Hippocampal formation (tissue), 2 donors: ENCODE measurements around the gene COL4A2.

Experiments
- DNase-seq, 2 donors: peaks; one replicate each; lab custom pipeline; 2025; lab: John Stamatoyannopoulos, UW

COL4A2 gene

DNA sequence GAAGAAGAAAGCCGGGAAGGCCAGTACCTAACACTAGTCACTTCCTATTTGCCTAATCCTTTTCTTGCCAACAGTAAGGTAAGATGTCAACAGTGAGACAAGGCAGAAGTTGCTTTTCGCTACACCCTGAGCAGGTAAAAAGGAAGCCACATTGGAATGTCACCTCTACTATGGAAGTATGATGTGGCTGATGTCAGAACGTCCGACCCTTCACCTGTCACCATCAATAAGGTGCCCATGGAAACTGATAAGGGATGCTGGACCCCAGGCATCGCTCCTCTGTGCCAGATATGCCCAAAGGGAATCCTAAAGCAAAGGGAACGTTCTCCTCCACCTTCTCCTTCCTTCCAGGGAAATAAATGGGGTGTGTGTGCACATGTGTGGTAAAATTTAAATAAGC, 34.4 kb upstream of the COL4A2 start:
- no peak for DNase-seq

DNA sequence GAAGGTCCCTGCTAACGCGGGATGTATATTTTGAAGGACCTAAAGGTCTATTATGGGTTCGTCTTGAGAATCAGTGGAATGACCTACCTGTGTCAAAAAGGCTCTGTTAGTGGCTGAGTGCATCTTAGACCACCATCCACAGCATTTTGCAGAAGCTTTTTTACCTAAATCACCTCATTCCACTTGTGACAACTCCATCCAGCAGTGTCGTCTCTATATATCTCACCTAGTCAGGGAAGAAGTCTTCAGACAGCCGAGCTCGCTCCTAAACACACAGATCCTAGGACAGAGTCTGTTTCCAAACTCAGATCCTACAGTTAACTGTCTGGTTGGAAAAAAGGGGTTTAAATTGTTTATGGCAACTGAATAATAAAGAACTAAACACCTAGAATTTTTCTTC, 33.8 kb upstream of the COL4A2 start:
- DNase-seq = no peak

DNA sequence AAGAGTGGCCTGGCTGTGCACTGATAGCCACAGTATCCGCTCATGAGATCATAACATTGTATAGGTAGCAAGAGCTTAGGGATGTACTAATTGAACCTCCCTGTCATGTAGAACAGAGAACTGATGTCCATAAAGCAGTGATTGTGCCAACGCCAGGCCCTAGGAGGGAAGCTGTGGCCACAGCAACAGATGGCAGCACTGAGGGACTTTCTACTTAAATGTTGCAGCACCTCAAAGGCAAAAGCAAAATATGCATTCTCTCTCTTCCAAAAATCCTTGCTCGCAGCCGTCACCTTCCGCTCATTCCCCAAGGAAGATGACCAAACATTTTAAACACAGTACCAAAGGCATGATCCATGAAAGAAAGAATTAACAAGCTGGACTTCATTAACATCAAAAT, 32.4 kb upstream of the COL4A2 start:
- no peak for DNase-seq

DNA sequence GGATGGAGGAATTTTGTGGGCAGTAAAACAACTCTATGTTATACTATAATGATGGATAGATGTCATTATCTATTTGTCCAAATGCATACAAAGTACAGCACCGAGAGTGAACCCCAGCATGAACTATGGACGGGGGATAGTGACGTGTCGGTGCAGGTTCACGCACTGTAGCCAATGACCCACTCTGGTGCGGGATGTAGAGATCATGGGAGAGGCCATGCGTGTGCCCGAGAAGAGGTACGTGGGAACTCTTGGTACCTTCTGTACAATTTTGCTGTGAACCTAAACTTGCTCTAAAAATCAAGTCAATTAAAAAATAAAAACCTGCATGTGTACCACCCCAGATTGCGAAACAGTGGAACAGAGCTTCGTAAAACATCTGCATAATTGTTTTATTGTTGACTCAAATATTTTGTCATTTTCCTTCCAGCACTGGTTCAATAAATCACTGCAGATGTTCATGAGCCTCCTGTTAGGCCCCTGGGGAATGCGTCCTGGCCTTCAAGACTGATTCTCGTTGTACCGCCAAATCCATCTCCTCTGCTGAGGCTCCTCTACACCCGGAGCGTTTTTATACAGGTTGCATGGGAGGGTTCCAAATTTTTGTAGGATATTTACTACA, 31.0 kb upstream of the COL4A2 start:
- no peak for DNase-seq

DNA sequence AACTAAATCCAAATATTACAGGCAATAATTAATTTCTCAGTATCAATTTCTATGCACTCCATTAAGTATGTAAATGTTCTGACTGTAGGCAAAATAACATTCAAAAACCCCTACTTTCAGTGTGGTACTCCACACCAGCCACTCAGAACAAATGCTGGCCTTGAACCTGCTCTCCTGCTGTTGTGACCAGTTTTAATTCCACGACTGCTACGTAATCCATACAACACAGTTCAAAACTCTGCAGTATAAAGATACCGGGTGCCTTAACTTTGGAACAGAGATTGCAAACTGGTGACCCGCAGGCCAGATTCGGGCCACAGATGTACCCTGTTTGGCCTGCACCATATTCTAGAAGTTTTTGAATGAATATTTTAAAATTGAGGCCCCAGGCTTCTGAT, 30.5 kb upstream of the COL4A2 start:
- no peak for DNase-seq

DNA sequence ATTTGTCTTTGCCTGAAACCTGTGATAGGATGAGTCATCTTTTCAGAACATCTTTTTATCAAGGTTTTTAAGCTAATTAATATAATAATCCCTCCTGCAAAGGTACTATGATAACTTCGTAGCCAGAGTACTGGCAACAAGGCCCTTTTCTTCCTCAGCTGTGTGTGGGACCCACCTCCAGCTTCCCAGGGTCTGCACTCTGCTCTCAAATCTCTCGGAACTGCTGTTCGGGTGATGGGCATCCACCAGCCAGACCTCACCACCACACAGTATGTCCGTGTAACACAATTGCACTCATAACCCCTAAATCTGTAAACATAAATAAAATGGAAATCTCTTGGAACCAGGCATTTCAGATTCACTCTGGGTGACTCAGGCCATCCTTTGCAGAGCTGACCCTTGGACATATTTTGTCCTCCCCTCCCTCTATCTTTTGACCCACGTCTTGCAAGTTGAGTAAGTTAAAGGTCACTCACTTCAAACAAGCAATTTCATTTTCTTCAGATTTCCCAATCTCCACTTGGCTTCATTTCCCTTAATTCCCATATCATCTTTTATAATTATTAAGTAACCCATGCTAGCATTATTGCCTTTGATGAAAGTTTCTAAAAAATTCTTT, 29.6 kb upstream of the COL4A2 start:
- DNase-seq = no peak

DNA sequence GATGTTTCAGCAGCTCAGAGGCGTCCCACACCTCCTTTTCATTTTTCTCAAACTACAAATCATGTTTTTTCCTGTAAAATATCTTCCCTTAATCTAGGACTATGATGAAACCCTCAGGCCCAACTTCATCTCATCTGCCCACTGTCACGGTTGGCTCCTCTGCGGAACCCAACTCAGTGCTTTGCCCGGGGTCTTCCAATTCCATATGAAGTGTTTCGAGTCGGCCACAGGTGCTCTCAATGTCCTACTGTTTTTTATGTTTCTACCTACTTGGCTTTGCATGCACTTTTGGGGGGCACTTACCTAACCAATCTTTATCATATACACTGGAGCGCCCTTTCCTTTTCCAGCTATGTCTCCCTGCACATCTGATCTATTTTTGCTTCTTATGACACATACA, 28.2 kb upstream of the COL4A2 start:
- no peak for DNase-seq

DNA sequence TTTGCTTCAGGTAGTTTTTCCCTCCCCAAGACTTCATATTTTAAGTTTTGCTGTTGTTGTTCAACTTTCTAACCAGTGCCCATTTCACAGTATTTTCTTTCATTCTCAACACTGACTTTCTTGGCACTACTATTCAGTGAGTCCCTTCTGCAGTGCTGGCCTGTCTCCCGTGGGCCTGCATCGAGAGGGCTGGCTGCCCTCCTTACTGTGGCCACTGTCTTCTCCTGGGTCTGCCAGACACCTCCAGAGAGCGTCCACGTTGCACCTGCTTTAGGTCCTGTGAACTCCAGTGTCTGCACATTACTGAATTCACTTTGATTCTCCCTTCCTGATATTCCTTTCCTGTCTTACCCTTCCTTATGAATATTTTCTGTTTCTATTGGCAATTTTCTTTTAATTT, 27.4 kb upstream of the COL4A2 start:
- DNase-seq = no peak

DNA sequence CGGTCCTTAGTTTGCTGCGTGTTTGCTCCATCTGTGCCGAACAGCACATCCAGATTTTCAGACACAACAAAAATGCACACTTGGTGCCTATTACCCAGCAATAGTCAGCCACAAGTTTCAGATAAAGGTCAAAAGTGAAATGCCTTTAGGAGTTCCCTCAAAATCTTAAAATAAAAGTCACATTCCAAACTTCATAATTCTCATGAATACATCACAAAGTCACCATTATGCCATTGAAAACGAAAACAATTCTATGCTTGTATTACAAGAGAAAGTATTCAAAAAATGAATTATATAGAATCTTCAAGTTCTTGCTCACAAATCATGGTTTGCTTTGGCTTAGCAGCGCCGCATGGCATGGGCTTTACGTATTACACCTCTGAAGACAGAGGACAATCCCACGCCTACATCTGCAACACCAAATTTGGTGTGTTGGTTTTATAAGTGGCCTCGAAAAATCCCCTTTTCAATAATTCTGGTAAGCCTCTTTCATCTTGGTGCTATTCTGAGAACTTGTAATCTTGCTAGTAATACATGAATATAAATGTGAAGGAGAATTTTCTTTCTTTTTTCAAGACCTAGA, 26.8 kb upstream of the COL4A2 start:
- DNase-seq = no peak

DNA sequence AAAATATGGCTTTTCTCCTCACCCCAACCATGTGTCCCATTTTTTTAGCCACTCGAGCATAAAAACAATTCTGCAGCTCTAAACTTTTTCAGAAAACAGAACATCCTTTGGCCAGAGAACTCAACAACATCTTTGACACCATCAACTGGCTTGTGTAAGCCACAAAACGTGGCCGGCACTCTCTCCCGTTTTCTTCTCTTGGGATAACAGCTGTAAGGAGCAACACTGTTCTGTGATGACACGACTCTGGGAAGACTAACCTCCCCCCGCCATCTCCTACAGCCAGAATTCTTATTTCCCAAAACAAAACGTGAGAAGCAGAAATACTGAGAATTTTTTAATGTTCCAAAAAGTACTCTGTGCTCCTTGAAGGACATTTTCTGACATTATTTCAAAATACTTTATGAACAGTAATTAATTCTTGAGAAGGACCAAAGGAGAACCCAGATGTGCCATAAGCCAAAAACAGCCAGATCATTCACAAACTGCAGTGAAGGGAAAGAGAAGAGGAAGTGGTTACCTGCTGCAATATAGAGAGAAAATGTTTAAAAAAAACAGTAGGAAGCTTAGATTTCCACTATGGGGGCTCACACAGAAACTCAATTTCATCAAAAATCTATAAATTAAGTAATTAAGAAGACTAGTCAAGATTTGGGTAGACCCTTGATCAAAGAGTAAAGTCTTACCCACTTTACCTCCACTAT, 25.9 kb upstream of the COL4A2 start:
- no peak for DNase-seq

DNA sequence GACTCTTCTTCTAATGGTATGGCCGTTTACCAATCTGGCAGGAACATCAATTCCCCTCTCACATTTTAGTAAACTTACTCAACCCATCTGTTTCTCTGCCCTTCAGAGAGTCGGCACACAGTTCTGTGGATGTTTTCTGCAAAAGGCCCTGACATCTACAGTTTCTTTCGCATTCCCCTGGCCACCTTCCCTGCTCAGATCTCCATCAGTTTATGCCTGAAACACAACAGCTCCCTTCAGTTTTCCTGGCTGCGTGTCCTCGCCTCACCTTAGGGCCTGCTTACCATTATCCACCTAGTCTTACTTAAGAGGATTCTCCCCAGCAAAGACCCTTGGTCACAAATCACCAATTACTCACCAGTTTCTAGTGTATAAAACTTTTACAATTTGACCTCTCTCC, 25.3 kb upstream of the COL4A2 start:
- no peak for DNase-seq

DNA sequence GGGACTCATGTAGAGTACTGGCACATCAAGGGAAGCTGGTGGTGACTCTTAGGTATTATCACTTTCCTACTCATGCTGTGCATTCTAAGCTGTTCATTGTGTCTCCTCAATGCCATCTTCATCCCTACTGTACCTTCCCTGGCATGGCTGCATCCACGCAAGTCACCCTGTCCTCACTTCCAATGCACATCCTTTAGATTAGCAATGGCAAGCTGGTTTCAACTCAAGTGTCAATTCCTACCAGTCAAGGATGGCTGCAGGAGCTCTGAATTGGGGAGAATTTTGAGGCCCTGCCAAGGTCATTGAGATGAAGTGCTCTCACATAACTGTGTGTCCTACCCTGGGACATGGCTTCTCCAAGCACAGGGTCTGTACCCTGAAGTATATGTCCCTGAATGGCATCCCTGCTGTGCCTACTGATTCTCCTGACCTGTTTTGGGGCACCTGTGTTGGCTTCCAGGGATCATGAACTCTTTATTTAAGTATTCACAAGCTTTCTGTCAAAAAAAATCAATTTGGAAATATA, 24.7 kb upstream of the COL4A2 start:
- DNase-seq = no peak

DNA sequence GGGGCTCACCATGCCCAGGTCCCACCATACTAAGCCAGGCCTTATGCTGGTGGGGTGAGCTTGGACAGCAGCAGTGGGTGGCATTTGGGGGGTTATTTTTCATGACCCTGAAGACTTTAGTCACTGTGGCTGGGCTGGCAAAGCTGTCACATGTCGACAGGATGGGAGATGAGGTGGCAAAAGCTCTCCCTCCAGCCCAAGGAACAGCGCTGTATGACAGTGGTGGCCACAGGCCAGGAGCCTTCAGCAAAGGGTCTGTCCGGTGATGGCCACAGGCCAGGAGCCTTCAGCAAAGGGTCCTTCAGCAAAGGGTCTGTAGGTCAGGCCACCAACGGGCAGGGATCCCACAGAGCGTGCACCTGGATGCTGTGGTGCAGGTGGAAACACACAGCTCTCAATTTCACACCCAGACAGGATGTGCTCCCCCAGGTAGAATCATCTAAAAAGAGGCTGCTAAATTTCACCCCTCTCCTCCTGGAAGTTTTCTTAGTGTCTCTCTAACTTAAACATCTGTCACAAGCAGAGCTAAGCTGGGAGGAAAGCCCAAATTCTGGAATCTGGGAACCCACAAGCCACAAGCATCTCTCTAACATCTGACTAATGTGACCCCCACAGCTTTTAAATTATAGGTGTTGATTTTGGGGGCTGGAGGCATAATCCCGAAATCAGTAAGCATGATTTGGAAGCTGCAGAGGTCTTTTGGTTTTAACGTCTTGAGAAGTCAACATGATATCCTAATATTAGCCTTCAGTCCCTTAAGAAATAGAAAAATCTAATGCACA, 23.2 kb upstream of the COL4A2 start:
- no peak for DNase-seq

DNA sequence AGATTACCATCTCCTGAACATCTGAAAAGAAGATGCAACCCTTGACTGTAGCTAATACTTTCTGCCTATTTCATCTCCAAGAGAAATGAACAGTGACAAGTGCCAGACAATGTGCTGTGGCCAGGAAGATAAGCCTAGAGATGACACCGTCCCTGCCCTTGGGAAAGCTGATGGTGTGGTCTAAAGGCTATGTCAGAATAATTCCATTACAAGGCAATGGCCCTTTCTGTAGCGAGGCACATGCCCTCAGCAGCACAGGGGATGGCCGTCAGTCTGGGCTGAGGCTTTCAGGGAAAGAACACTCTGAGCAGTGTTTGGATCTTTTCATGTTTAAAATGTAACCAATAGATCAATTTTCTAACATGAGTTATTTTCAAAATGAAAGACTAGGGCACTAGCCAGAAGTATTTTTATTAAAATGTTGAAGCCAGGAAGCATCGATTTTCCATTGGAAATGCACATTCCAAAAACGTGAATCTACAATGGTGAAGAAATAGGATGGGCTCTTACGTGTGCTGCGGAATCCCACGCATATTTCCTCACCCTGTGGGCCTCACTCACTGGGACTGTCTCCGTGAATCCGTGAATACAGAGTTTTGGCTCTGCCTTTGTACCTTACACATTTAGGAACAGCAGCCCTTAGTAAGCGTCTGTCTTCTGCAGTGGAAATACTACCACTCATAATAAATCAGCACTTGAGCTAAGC, 22.2 kb upstream of the COL4A2 start:
- no peak for DNase-seq

DNA sequence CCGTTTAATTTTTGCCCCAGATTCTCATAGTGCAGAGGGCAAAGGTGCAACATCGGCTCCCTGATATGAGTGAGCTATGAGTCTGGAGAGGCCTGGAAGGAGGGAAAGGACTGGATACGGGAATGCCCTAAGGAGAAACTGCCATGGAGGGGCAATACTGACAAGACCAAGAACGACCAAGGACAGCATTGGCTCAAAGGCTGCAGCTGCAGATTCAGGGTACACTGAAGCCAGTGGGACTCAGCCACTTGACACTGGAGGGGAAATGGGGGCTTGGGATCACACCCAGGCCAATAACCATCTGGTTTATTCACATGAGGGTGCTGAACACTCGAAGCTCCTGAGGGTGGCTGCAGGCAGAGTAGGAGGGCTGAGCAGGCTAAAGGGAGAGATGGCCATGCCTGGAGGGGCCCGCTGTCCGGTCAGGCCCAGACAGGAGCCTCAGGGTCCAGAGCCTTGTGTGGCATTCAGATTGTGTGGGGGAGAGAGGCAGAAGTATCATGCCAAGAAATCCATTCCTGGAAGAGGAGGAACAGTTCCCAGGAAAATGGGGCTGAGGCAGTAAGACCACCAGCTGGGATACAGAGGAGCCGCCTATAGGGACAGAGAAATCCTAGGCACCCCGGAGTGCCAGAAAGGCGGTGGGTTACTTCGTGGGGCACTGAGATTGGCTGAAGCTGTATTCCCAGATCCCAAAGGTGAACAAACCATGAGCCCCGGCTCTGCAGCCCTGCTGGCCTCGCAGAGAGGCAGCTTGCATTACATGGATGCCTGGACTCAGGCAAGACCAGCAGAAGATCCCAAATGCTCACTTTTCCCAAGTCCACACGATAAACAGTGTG, 20.9 kb upstream of the COL4A2 start:
- DNase-seq = no peak

DNA sequence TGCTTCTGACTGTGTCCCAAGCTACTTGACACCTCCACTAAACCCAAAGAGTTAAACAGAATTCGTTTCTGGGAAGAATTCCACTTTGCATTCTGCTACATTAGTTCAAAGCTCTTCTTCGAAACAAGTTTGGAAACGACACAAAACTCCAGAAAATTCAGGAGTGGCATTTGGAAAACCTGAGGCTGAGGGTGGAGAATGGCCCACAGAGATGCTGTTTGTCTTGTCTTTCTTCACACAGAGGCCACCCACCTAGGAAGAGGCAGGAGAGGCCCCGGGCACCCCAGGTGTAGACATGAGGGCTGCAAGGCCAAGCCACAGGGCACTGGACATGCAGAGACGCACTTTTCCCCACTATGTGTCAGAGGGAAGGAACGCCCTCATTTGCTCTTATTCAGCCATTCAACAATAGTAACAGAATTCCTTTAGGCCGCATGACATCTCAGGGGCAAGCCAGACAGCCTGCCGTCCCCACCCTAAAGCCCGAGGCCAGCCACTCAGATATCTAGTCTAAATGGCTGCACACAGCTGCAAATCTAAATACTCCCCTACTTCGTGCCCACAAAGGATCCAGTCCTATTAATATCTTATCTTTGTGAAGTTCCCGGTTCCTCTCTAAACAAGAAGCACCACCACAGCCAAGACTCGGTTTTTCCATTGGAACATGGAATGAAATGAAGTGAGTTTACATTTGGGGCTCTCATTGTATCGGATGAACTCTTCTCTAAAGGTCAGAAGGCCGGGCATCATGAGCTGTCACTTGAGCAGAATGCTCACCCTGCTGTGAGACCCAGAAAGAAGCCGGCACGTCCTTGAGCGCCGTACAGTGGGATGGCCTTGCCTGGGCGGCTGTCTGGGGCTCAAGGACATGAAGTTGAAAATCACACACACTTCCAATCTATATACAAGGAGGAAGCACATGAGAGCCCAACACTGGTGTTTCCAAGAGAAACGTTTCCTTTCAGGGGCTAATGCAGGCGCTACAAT, 20.0 kb upstream of the COL4A2 start:
- DNase-seq = no peak

DNA sequence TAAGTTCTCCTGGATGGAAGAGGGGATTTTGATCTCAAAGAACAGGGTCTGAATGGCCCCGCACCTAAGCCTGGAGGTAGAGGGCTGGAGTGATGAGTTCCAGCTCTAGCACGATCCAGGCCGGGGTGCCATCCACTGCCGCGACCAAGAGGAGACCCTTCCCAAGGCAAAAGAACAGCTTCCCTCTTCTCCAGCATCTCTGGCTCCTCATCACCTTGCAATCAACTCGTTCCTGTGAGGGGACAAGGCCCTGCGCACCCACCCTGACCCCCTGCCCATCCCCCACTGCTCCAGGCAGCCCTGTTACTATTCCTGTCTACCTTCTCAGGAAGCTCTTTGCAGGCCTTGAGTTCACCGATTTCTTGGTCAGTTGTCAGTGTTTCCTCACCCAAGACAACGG, 17.9 kb upstream of the COL4A2 start:
- DNase-seq = no peak

DNA sequence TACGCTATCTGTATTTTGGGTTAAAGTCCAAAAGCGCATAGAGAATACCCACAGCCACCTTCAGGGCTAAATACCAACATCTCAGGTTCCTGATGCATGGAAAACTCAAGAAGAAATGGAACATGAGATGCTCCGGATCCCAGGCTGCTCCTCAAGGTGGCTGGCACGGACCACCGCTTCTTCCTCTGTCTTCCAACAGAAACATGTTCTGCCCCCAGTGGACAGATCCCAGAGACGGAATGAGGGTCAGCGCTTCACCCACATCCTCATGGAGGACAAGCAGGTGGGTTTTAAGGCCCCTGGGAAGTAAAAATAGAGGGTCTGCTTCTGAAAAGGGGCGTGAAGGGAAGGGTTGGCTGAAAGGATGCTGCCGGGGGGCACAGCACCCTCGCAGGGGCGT, 17.4 kb upstream of the COL4A2 start:
- DNase-seq = no peak

DNA sequence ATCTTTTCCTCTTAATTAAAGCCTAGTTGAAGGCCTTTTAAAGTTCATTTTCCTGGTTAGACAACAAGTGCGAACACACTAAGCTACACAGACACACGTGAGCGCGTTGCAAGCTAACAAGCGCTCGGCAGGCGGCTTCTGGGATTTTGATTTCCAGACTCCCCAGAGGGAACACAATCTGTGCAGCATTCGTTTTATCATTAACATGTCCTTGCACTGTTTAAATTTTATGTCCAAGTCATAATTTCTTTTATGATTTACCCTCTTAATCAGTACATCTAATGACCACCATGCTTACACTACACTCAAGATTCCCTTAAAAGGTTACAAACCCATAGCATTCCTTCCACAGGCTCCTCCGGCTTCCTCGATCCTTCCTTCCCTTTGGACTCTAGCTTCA, 16.9 kb upstream of the COL4A2 start:
- DNase-seq = no peak
